Measurements from ENCODE around the gene KPNB1. TPM values are rescaled to one million over a fixed set of nuclear protein-coding genes. Genes with fewer than 3 reads are reported as not detected.

Gene KPNB1
- polyA plus RNA-seq, 1 donor, result 164 TPM

GRCh38 chr17:47686664-47687327 lies 37.1 kb downstream of the KPNB1 start:
- H3K27me3 ChIP-seq (ENCODE audit: control insufficient read depth, insufficient read depth, low read length), result no peaks in the 10 kb centered on the region
- H3K4me1 ChIP-seq (ENCODE audit: control insufficient read depth, insufficient read depth, low read length), result no peaks in the 10 kb centered on the region
- DNase-seq, result no peak
- no peaks in the 10 kb centered on the region for H3K9me3 ChIP-seq (ENCODE audit: control insufficient read depth, low read depth, low read length)
- peaks cover 36% of the 10 kb centered on the region for H3K36me3 ChIP-seq (ENCODE audit: control insufficient read depth, insufficient read depth, low read length)
- whole genome bisulfite sequencing (ENCODE audit: insufficient coverage, low lambda C conversion rate), result 80% methylated on average over 2 of the region's 7 CpGs
- H3K4me3 ChIP-seq (ENCODE audit: low read length), result no peak overlapping the region
- H3K27ac ChIP-seq (ENCODE audit: low read length), result no peak overlapping the region

GRCh38 chr17:47687328-47687690 lies 37.6 kb downstream of the KPNB1 start:
- H3K27ac ChIP-seq (ENCODE audit: low read length), result no peak overlapping the region
- H3K9me3 ChIP-seq (ENCODE audit: control insufficient read depth, low read depth, low read length), result no peaks in the 10 kb centered on the region
- H3K4me3 ChIP-seq (ENCODE audit: low read length), result no peak overlapping the region

GRCh38 chr17:47687748-47688147 lies 38.0 kb downstream of the KPNB1 start:
- no peak for DNase-seq
- Histone ChIP-seq H3K9me3 (ENCODE audit: control insufficient read depth, low read depth, low read length) (no peaks in the 10 kb centered on the region), H3K4me3 (ENCODE audit: low read length) (no peak overlapping the region), H3K27ac (ENCODE audit: low read length) (no peak overlapping the region), H3K27me3 (ENCODE audit: control insufficient read depth, insufficient read depth, low read length) (no peaks in the 10 kb centered on the region), H3K36me3 (ENCODE audit: control insufficient read depth, insufficient read depth, low read length) (peaks cover 26% of the 10 kb centered on the region), H3K4me1 (ENCODE audit: control insufficient read depth, insufficient read depth, low read length) (peaks cover under 1% of the 10 kb centered on the region)
- WGBS (ENCODE audit: insufficient coverage, low lambda C conversion rate), result no CpG with 5 or more reads among the region's 1 CpG

More at GRCh38 chr17:47687328-47687690, 37.6 kb downstream of the KPNB1 start:
- H3K4me1 ChIP-seq (ENCODE audit: control insufficient read depth, insufficient read depth, low read length), result no peaks in the 10 kb centered on the region
- H3K36me3 ChIP-seq (ENCODE audit: control insufficient read depth, insufficient read depth, low read length), result peaks cover 31% of the 10 kb centered on the region
- H3K27me3 ChIP-seq (ENCODE audit: control insufficient read depth, insufficient read depth, low read length), result no peaks in the 10 kb centered on the region
- no peak for DNase-seq

GRCh38 chr17:47690121-47690520 lies 40.4 kb downstream of the KPNB1 start:
- no peak for DNase-seq
- H3K9me3 ChIP-seq (ENCODE audit: control insufficient read depth, low read depth, low read length), result no peaks in the 10 kb centered on the region
- H3K27me3 ChIP-seq (ENCODE audit: control insufficient read depth, insufficient read depth, low read length), result no peaks in the 10 kb centered on the region
- WGBS (ENCODE audit: insufficient coverage, low lambda C conversion rate), result no CpG with 5 or more reads among the region's 3 CpGs
- H3K4me3 ChIP-seq (ENCODE audit: low read length), result no peak overlapping the region
- peaks cover 7% of the 10 kb centered on the region for H3K4me1 ChIP-seq (ENCODE audit: control insufficient read depth, insufficient read depth, low read length)
- peaks cover 8% of the 10 kb centered on the region for H3K36me3 ChIP-seq (ENCODE audit: control insufficient read depth, insufficient read depth, low read length)
- no peak overlapping the region for H3K27ac ChIP-seq (ENCODE audit: low read length)

- peaks cover 7% of the 10 kb centered on the region for H3K4me1 ChIP-seq (ENCODE audit: control insufficient read depth, insufficient read depth, low read length)
- no peak for DNase-seq
- H3K36me3 ChIP-seq (ENCODE audit: control insufficient read depth, insufficient read depth, low read length), result no peaks in the 10 kb centered on the region
- H3K4me3 ChIP-seq (ENCODE audit: low read length), result no peak overlapping the region
- H3K27ac ChIP-seq (ENCODE audit: low read length), result no peak overlapping the region
- no peaks in the 10 kb centered on the region for H3K27me3 ChIP-seq (ENCODE audit: control insufficient read depth, insufficient read depth, low read length)
- H3K9me3 ChIP-seq (ENCODE audit: control insufficient read depth, low read depth, low read length), result no peaks in the 10 kb centered on the region
- WGBS (ENCODE audit: insufficient coverage, low lambda C conversion rate), result no CpG with 5 or more reads among the region's 2 CpGs
Observed at GRCh38 chr17:47692137-47692894, 42.6 kb downstream of the KPNB1 start.

- H3K4me3 ChIP-seq (ENCODE audit: low read length), result peak overlapping the region; percentile 64
- WGBS (ENCODE audit: insufficient coverage, low lambda C conversion rate), result 20% methylated on average over 1 of the region's 10 CpGs
- DNase-seq, result peak in 1 of 2 donors; percentile 37
- H3K9me3 ChIP-seq (ENCODE audit: control insufficient read depth, low read depth, low read length), result no peaks in the 10 kb centered on the region
- H3K36me3 ChIP-seq (ENCODE audit: control insufficient read depth, insufficient read depth, low read length), result no peaks in the 10 kb centered on the region
- peaks cover 7% of the 10 kb centered on the region for H3K4me1 ChIP-seq (ENCODE audit: control insufficient read depth, insufficient read depth, low read length)
- no peaks in the 10 kb centered on the region for H3K27me3 ChIP-seq (ENCODE audit: control insufficient read depth, insufficient read depth, low read length)
- no peak overlapping the region for H3K27ac ChIP-seq (ENCODE audit: low read length)
Observed at GRCh38 chr17:47692895-47693730, 43.4 kb downstream of the KPNB1 start.

- Histone ChIP-seq H3K4me3 (ENCODE audit: low read length) (peak within 1 kb of the TSS; percentile 64), H3K27ac (ENCODE audit: low read length) (no peak within 1 kb of the TSS), H3K9me3 (ENCODE audit: control insufficient read depth, low read depth, low read length) (no peaks in the 10 kb centered on the region), H3K36me3 (ENCODE audit: control insufficient read depth, insufficient read depth, low read length) (no peaks in the 10 kb centered on the region), H3K27me3 (ENCODE audit: control insufficient read depth, insufficient read depth, low read length) (no peaks in the 10 kb centered on the region), H3K4me1 (ENCODE audit: control insufficient read depth, insufficient read depth, low read length) (peaks cover 7% of the 10 kb centered on the region)
- WGBS (ENCODE audit: insufficient coverage, low lambda C conversion rate), result no CpG with 5 or more reads among the region's 87 CpGs
- DNase-seq, result peak; percentile 47 to 59
Observed at GRCh38 chr17:47693731-47694580, 44.2 kb downstream of the KPNB1 start, which contains the start of gene TBKBP1. TBKBP1 (plus strand) TSS chr17:47694161; CDS start chr17:47696113, 1,952 bp downstream.

GRCh38 chr17:47694581-47695428 lies 45.1 kb downstream of the KPNB1 start:
- Histone ChIP-seq H3K9me3 (ENCODE audit: control insufficient read depth, low read depth, low read length) (no peaks in the 10 kb centered on the region), H3K4me3 (ENCODE audit: low read length) (peak overlapping the region; percentile 64), H3K27me3 (ENCODE audit: control insufficient read depth, insufficient read depth, low read length) (no peaks in the 10 kb centered on the region), H3K4me1 (ENCODE audit: control insufficient read depth, insufficient read depth, low read length) (peaks cover 7% of the 10 kb centered on the region), H3K27ac (ENCODE audit: low read length) (no peak overlapping the region), H3K36me3 (ENCODE audit: control insufficient read depth, insufficient read depth, low read length) (peaks cover 4% of the 10 kb centered on the region)
- WGBS (ENCODE audit: insufficient coverage, low lambda C conversion rate), result no CpG with 5 or more reads among the region's 65 CpGs
- DNase-seq, result peak; percentile 30 to 65

Measured in large intestine (tissue), 3 donors.